Large intestine (tissue), 3 donors: ENCODE measurements around the gene TAF11L2. TPM values are rescaled to one million over a fixed set of nuclear protein-coding genes. Genes with fewer than 3 reads are reported as not detected.
"Not testable (repeated sequence)": the region's sequence is repeated elsewhere in the genome, so short reads cannot be mapped to it uniquely, and the experiment has no call there.

Source experiments
- DNase-seq, 2 donors: peaks; one replicate each; pipeline versions ENCODE4 v3.0.0 to v3.0.0-alpha.2; 2013
- H3K27ac ChIP-seq: one replicate; pipeline ENCODE4 v1.5.1; 2013; ENCODE audit warnings: low read length
- H3K27me3 ChIP-seq: 2 replicates; pipeline ENCODE4 v1.6.1; 2013; ENCODE audit warnings: low read length; ENCODE audit not compliant: control insufficient read depth, insufficient read depth
- H3K36me3 ChIP-seq: 2 replicates; pipeline ENCODE4 v1.6.1; 2013; ENCODE audit warnings: low read length; ENCODE audit not compliant: control insufficient read depth, insufficient read depth
- H3K4me1 ChIP-seq: one replicate; pipeline ENCODE4 v1.6.1; 2013; ENCODE audit warnings: low read length; ENCODE audit not compliant: control insufficient read depth, insufficient read depth
- H3K4me3 ChIP-seq: one replicate; pipeline ENCODE4 v1.5.1; 2013; ENCODE audit warnings: low read length
- H3K9me3 ChIP-seq: one replicate; pipeline ENCODE4 v1.6.1; 2013; ENCODE audit warnings: mild to moderate bottlenecking, low read depth, low read length, moderate library complexity; ENCODE audit not compliant: control insufficient read depth
- WGBS: methylation state at CpG from one replicate; pipeline ENCODE4 v1.1.5; 2013; ENCODE audit warnings: low lambda C conversion rate; ENCODE audit not compliant: insufficient coverage; 5-methylcytosine and 5-hydroxymethylcytosine counted together
- polyA plus RNA-seq: library from polyadenylated mRNA; unstranded; fragments of 120-200 nt; gene quantifications from one replicate; pipeline ENCODE4 v1.2.1, GENCODE V29; 2013

TAF11L2 gene
- polyA plus RNA-seq, 1 donor, result not detected

GRCh38 chr5:17524935-17525334, 26.9 kb downstream of the TAF11L2 start, which contains the start of gene TAF11L5:
TAF11L5 (plus strand) TSS chr5:17525235.
- not testable (repeated sequence) for H3K9me3 ChIP-seq, H3K36me3 ChIP-seq, H3K27ac ChIP-seq, H3K27me3 ChIP-seq, H3K4me3 ChIP-seq, H3K4me1 ChIP-seq, DNase-seq
- WGBS, result no CpG with 5 or more reads among the region's 15 CpGs

- not testable (repeated sequence) for H3K4me3 ChIP-seq, H3K4me1 ChIP-seq, H3K27me3 ChIP-seq, H3K9me3 ChIP-seq, H3K27ac ChIP-seq, H3K36me3 ChIP-seq
- WGBS, result 89% methylated on average over 6 of the region's 17 CpGs
- DNase-seq, result peak in 1 of 2 donors; percentile 24
Measured at GRCh38 chr5:17526504-17526903, 28.5 kb downstream of the TAF11L2 start.

- DNase-seq, H3K4me3 ChIP-seq, H3K27ac ChIP-seq, H3K4me1 ChIP-seq, H3K36me3 ChIP-seq, H3K9me3 ChIP-seq, H3K27me3 ChIP-seq: not testable (repeated sequence)
- no CpG with 5 or more reads among the region's 15 CpGs for WGBS
Measured at GRCh38 chr5:17528369-17528768, 30.3 kb downstream of the TAF11L2 start, which contains the start of gene TAF11L6. TAF11L6 (plus strand) TSS chr5:17528669.

Other genes starting within 250 kb of the TAF11L2 start
- not detected for gene TAF11L3, start 20.1 kb downstream of the TAF11L2 start, polyA plus RNA-seq
- gene TAF11L4, start 23.6 kb downstream of the TAF11L2 start, polyA plus RNA-seq, result not detected
- not detected for gene TAF11L5, start 27.0 kb downstream of the TAF11L2 start, polyA plus RNA-seq
- gene TAF11L6, start 30.4 kb downstream of the TAF11L2 start, polyA plus RNA-seq, result not detected
- gene TAF11L7, start 87.5 kb downstream of the TAF11L2 start, polyA plus RNA-seq, result not detected
- not detected for gene TAF11L8, start 92.7 kb downstream of the TAF11L2 start, polyA plus RNA-seq
- gene TAF11L9, start 96.2 kb downstream of the TAF11L2 start, polyA plus RNA-seq, result not detected
- gene TAF11L10, start 99.6 kb downstream of the TAF11L2 start, polyA plus RNA-seq, result not detected
- not detected for gene TAF11L11, start 106.0 kb downstream of the TAF11L2 start, polyA plus RNA-seq
- gene TAF11L12, start 112.2 kb downstream of the TAF11L2 start, polyA plus RNA-seq, result not detected
- gene TAF11L13, start 133.9 kb downstream of the TAF11L2 start, polyA plus RNA-seq, result not detected
- gene TAF11L14, start 136.2 kb downstream of the TAF11L2 start, polyA plus RNA-seq, result not detected